Esophagus (tissue), 2 donors: ENCODE data around the gene SREBF2. TPM values are rescaled to one million over a fixed set of nuclear protein-coding genes. Genes with fewer than 3 reads are reported as not detected.
"Not testable (repeated sequence)": the region's sequence is repeated elsewhere in the genome, so short reads cannot be mapped to it uniquely, and the experiment has no call there.

Source experiments
- H3K27ac ChIP-seq, 2 donors: one replicate each; pipeline ENCODE4 v1.5.1; 2013; ENCODE audit warnings: low read depth in 2 of 2, mild to moderate bottlenecking in 2 of 2, inconsistent platforms in 1 of 2, low read length in 1 of 2, moderate library complexity in 1 of 2
- H3K27me3 ChIP-seq, 2 donors: one replicate each; pipeline ENCODE4 v1.6.1; 2013; ENCODE audit warnings: low read length in 2 of 2, control low read depth in 1 of 2, mild to moderate bottlenecking in 1 of 2; ENCODE audit not compliant: insufficient read depth in 2 of 2, control insufficient read depth in 1 of 2
- H3K36me3 ChIP-seq, 2 donors: one replicate each; pipeline ENCODE4 v1.6.1; 2013; ENCODE audit warnings: low read length in 1 of 2; ENCODE audit not compliant: control insufficient read depth in 2 of 2, insufficient read depth in 2 of 2
- H3K4me1 ChIP-seq, 2 donors: one replicate each; pipeline ENCODE4 v1.6.1; 2013; ENCODE audit warnings: low read length in 1 of 2; ENCODE audit not compliant: control insufficient read depth in 2 of 2, insufficient read depth in 2 of 2
- H3K4me3 ChIP-seq, 2 donors: one replicate each; pipeline ENCODE4 v1.5.1; 2013; ENCODE audit warnings: low read length in 2 of 2, mild to moderate bottlenecking in 2 of 2, low read depth in 1 of 2, moderate library complexity in 1 of 2
- H3K9me3 ChIP-seq, 2 donors: one replicate each; pipeline ENCODE4 v1.6.1; 2013; ENCODE audit warnings: mild to moderate bottlenecking in 2 of 2, low read depth in 1 of 2, low read length in 1 of 2, moderate library complexity in 1 of 2; ENCODE audit not compliant: control insufficient read depth in 2 of 2, insufficient read depth in 1 of 2
- WGBS, 2 donors: extraction: QIAGEN DNeasy Blood & Tissue Kit; methylation state at CpG; one replicate each; pipeline ENCODE4 v1.1.7; 2013; 5-methylcytosine and 5-hydroxymethylcytosine counted together
- polyA plus RNA-seq, 2 donors: library from polyadenylated mRNA; stranded (reverse); fragments of 200-250 nt; gene quantifications; one replicate each; pipeline ENCODE4 v1.2.3, GENCODE V29; 2013
- donor health status: healthy with polysubstance abuse.
- donor health status: Bipolar disorder and iron deficiency.

SREBF2 gene
- polyA plus RNA-seq, 2 donors = 66.4 to 76.4 TPM

DNA sequence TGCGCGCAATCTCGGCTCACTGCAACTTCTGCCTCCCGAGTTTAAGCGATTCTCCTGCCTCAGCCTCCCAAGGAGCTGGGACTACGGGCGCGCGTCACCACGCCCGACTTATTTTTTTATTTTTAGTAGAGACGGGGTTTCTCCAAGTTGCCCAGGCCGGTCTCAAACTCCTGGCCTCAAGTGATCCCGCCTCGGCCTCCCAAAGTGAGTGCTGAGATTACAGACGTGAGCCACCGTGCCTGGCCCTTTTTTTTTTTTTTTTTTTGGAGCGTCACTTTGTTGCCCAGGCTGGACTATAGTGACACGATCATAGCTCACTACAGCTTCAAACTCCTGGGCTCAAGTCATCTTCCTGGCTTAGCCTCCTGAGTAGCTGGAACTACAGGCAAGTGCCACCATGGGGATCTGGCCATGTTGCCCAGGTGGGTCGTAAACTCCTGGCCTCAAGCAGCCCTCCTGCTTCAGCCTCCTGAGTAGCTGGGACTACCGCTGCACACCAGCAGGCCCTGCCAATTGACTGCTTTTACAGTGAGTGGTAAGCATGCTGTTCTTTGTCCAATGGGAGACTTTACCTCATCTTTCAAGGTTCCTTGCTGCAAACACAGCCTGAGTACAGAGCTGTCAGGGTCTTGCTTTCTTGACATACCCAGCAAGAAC is 114.6 kb downstream of the SREBF2 start:
- H3K27me3 ChIP-seq = no peaks in the 10 kb centered on the region
- H3K4me3 ChIP-seq = no peak overlapping the region
- peaks cover 0 to 8% of the 10 kb centered on the region in 2 donors for H3K4me1 ChIP-seq
- no peaks in the 10 kb centered on the region for H3K36me3 ChIP-seq
- no peak overlapping the region for H3K27ac ChIP-seq
- 70 to 72% methylated on average over 20 to 21 of the region's 21 CpGs for WGBS, 2 donors
- no peaks in the 10 kb centered on the region for H3K9me3 ChIP-seq

DNA sequence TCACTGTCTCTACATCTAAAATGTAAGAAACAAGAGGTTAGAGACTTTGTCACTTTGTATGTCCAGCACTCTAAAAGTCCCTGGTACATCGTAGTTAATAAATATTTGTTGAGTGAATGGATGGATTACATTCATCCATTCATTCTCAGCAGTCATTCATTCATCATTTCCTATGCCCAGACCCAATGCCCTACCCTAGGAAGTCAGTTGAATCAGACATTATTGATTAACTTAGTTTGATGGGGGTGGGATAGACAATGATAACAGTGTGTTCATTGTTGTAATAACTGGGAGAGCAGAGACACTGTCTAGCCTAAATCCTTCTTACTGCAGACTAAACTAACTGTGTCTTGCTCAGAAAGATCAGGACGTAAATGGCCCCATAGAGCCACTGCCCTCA is 115.2 kb downstream of the SREBF2 start:
- Histone ChIP-seq H3K27ac (no peak overlapping the region), H3K9me3 (no peaks in the 10 kb centered on the region), H3K4me1 (peaks cover 0 to 8% of the 10 kb centered on the region in 2 donors), H3K4me3 (no peak overlapping the region), H3K36me3 (no peaks in the 10 kb centered on the region), H3K27me3 (no peaks in the 10 kb centered on the region)
- WGBS, 2 donors = 93 to 94% methylated on average over 2 of the region's 2 CpGs

DNA sequence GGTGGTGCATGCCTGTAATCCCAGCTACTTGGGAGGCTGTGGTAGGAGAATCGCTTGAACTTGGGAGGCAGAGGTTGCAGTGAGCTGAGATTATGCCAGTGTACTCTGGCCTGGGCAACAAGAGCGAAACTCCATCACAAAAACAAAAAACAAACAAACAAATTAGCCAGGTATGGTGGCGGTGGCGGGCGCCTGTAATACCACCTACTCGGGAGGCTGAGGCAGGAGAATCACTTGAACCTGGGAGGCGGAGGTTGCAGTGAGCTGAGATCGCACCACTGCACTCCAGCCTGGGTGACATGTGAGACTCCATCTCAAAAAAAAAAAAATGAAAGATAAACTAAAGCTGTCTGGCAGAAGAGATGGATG is 116.0 kb downstream of the SREBF2 start:
- not testable (repeated sequence) for H3K9me3 ChIP-seq, H3K4me3 ChIP-seq, H3K27me3 ChIP-seq, H3K4me1 ChIP-seq, H3K36me3 ChIP-seq, H3K27ac ChIP-seq
- 84 to 85% methylated on average over 8 of the region's 8 CpGs for WGBS, 2 donors

DNA sequence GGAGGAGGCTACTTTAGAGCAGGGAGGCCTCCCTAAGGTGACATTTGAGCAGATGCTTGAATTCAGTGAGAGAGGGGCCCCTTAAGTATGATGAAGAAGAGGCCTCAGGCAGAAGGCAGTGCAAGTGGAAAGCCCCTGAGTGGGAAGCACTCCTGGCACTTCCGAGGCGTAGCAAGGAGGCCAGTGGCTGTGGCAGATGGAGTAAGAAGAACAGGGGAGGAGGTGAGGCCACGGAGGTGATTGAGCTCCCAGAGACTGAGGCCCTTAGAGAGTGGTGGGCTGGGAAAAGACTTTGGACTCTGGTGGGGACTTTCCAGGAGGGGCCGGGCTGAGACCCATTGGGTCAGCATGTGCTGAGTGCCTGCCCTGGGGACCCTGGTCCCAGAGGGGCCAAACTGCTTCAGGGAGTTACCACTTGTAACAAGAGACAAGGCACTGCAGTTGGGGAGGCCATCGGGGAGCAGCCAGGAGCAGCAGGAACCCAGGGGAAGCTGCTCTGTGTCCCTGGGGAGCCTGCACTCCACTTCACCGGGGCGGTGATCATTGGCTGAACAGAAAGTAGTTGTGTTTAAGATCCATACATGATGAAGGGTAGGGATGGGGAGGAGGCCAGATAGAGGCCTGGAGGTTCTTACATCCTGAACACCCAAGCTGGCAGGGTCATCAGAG is 116.5 kb downstream of the SREBF2 start:
- H3K27ac ChIP-seq = no peak overlapping the region
- H3K4me3 ChIP-seq = no peak overlapping the region
- no peaks in the 10 kb centered on the region for H3K27me3 ChIP-seq
- H3K9me3 ChIP-seq = no peaks in the 10 kb centered on the region
- H3K4me1 ChIP-seq = peaks cover 0 to 8% of the 10 kb centered on the region in 2 donors
- 86 to 87% methylated on average over 7 of the region's 7 CpGs for WGBS, 2 donors
- no peaks in the 10 kb centered on the region for H3K36me3 ChIP-seq

DNA sequence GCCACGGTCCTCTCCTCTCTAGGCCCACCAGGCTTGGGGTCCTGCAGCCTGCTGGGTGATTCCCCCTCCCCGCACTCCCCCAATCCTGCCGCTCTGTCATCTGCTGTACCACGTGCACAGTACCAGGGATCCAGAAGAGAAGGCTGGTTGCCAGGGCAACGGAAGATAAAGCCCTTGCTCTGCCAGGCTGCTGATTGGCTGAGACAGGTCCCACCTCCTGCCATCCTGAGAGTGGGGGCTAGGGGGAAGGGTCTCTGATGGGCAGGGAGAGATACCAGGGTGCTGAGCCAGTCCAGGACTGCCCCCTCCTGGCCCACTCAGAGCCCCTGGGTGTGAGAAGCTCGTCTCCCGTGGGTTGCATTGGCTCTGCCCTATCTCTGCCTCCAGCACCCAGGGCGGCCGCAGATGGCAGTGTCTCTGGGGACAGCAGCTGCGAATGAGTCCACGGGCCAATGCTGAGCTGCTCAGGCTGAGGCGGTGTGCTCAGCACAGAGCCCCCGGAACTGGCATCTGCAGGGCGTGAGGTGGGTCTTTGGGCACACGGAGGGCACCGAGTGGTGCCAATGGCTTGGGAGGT is 119.1 kb downstream of the SREBF2 start, which contains the start of gene SMIM45:
Gene SMIM45, plus strand, starts transcription at position 253 of the 577 bp plus-strand sequence.
- no peaks in the 10 kb centered on the region for H3K9me3 ChIP-seq
- no peak within 1 kb of the TSS for H3K4me3 ChIP-seq
- H3K4me1 ChIP-seq = no peaks in the 10 kb centered on the region
- 68 to 78% methylated on average over 16 of the region's 16 CpGs for WGBS, 2 donors
- H3K27ac ChIP-seq = no peak within 1 kb of the TSS
- H3K27me3 ChIP-seq = no peaks in the 10 kb centered on the region
- no peaks in the 10 kb centered on the region for H3K36me3 ChIP-seq

DNA sequence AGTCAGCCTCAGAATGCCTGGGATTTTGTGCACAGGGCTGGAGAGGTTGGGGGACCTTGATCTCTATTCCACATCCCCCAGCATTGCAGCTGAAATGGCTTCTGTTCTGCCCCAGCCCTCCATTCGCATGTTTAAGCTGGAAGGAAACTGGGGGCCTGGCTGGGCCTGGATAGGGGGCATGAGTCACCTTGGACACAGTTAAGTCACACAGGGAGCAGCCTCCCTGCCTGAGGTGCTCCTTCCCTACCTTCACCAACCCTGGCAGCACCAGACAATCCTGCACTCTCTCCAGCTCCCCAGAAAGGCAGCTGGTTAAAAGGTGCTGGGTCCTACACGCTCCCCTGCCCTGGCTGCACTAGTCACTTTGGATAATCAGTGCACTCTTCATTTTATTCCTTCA is 119.8 kb downstream of the SREBF2 start:
- WGBS, 2 donors = 78 to 79% methylated on average over 2 of the region's 2 CpGs
- peaks cover 0 to 4% of the 10 kb centered on the region in 2 donors for H3K4me1 ChIP-seq
- no peak overlapping the region for H3K27ac ChIP-seq
- H3K36me3 ChIP-seq = no peaks in the 10 kb centered on the region
- H3K27me3 ChIP-seq = no peaks in the 10 kb centered on the region
- no peaks in the 10 kb centered on the region for H3K9me3 ChIP-seq
- H3K4me3 ChIP-seq = no peak overlapping the region

Other genes with a start within 250 kb of the SREBF2 start
- 10 to 100 TPM; 76.2 to 85.4 TPM for gene PMM1, start 243.3 kb upstream of the SREBF2 start, polyA plus RNA-seq
- 10 to 100 TPM; 22.8 to 34.8 TPM for gene DESI1, start 212.1 kb upstream of the SREBF2 start, polyA plus RNA-seq
- gene XRCC6, start 211.8 kb upstream of the SREBF2 start, polyA plus RNA-seq = 100 to 1,000 TPM in 1 of 2 donors, 10 to 100 TPM in 1; 75.5 to 168 TPM
- gene SNU13, start 144.2 kb upstream of the SREBF2 start, polyA plus RNA-seq = 100 to 1,000 TPM in 1 of 2 donors, 10 to 100 TPM in 1; 95.9 to 110 TPM
- gene MEI1, start 133.6 kb upstream of the SREBF2 start, polyA plus RNA-seq = under 1 TPM; 0.36 to 0.79 TPM
- 1 to 10 TPM; 1.5 to 1.9 TPM for gene CCDC134, start 32.4 kb upstream of the SREBF2 start, polyA plus RNA-seq
- gene SHISA8, start 82.0 kb downstream of the SREBF2 start, polyA plus RNA-seq = under 1 TPM in 1 of 2 donors, not detected in 1; 0.07 TPM
- gene TNFRSF13C, start 93.7 kb downstream of the SREBF2 start, polyA plus RNA-seq = under 1 TPM; 0.36 to 0.47 TPM
- gene CENPM, start 114.0 kb downstream of the SREBF2 start, polyA plus RNA-seq = 10 to 100 TPM; 16.5 to 18.8 TPM
- gene SEPTIN3, start 136.3 kb downstream of the SREBF2 start, polyA plus RNA-seq = under 1 TPM; 0.11 to 0.18 TPM
- gene WBP2NL, start 165.7 kb downstream of the SREBF2 start, polyA plus RNA-seq = under 1 TPM; 0.13 to 0.59 TPM
- gene NAGA, start 237.7 kb downstream of the SREBF2 start, polyA plus RNA-seq = 10 to 100 TPM in 1 of 2 donors, 1 to 10 TPM in 1; 6.9 to 12.3 TPM
- 10 to 100 TPM in 1 of 2 donors, 1 to 10 TPM in 1; 6.1 to 10.0 TPM for gene PHETA2, start 241.1 kb downstream of the SREBF2 start, polyA plus RNA-seq
- 100 to 1,000 TPM; 111 to 116 TPM for gene SMDT1, start 246.6 kb downstream of the SREBF2 start, polyA plus RNA-seq